ENCODE results near the gene SETD4.
"Not testable (repeated sequence)": the region's sequence is repeated elsewhere in the genome, so short reads cannot be mapped to it uniquely, and the experiment has no call there.

The SETD4 gene

DNA sequence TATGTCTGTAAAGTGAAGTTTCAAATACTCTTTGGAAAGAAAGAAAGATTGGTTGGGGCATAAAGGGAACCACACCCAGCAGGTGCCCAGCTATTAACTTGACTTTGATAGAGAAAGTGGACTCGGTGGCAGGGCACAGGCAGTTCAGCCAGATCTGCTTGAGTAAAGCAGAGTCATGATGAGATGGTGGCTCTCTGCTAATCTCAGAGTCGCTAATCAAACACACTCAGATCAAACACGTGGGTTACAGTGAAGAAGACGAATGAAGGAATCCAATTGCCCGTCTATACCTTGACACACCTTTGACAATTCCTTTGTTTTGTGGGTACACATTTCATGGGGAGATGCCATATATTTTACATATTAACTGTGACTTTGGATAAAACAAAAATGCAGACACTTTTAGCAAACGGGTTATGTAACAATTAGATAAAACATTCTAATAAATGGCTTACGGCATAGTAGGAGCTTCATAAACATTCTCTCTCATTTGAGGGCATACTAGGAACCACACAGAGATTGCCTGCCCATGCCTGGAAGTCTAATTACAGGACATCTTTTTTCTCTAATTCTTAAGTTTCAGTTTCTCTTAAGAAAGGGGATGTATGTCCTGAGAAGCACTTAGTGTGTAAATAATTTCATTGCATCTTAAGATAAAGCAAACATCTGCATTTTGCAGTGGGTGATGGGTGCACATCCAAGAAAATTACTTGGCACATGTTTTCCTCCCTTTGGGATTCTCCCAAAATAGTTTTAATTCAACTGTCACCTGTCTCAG is 16.7 kb upstream of the SETD4 start:
- peak; percentile 16 for DNase-seq

DNA sequence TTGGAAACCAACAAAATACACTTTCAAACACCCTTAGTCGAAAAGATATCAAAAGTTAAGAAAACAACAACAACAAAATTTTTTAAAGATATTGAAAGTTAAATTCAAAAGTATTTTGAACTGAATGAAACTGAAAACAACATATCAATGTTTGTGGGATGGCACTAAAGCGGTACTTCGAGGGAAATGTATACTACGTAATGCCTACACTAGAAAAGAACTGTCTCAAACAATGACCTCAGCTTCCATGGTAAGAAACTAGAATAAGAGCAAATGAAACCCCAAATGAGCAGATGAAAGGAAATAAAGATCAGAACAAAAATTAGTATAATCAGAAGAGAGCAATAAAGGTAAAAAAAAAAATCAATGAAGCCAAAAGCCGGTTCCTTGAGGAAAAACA is 15.6 kb upstream of the SETD4 start:
- no peak for DNase-seq

DNA sequence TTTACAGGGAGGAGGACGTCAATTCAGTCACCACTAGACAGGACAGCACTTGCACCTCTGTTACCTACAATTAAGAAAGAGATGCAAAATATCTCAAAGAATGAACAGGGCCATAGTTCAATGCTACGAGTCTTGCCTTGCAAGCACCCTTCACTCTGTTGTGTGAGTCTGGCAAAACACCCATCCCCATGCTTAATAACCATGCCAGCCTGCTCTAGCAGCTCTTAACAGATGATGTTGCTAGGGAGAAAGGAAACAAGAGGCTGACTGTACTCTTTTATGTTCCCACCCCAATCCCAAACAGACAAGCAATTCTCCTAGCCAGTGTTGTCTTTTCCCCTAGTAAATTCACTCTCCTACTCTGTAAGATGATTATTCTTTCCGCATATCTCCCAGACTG is 14.8 kb upstream of the SETD4 start:
- DNase-seq, result no peak

DNA sequence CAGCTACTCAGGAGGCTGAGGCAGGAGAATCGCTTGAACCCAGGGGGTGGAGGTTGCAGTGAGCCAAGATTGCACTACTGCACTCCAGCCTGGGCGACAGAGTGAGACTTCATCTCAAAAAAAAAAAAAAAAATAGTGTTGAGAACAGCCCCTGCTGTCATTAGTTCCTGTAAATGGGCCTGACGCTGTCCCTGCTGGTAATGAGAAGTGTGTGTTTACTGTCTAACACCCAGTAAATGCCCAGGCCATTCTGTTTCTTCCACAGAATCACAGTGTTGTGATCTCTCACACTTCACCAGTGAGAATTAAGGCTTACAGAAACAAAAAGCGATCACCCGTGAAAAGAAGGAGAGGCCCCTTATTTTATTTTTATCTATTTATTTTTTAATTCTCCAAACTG is 13.6 kb upstream of the SETD4 start:
- not testable (repeated sequence) for DNase-seq

DNA sequence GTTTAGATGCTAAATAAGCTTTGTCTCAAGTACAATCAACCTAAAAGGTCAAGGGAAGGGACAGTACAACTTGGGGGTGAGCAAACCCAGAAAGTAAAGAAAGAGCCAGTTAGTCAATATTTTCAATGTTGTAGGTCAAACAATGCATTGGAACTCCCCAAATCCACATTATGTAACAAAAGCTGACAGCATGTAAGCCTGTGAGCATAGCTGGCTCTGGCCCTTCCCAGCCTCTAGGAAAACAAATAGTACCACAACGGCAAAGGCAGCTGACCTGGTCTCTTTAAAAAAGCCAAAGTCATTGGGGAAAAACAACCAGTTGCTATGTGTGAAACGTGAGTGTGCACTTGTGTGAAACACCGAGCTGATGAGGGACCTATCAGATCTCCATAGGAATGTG is 12.9 kb upstream of the SETD4 start:
- peak; percentile 9 for DNase-seq

DNA sequence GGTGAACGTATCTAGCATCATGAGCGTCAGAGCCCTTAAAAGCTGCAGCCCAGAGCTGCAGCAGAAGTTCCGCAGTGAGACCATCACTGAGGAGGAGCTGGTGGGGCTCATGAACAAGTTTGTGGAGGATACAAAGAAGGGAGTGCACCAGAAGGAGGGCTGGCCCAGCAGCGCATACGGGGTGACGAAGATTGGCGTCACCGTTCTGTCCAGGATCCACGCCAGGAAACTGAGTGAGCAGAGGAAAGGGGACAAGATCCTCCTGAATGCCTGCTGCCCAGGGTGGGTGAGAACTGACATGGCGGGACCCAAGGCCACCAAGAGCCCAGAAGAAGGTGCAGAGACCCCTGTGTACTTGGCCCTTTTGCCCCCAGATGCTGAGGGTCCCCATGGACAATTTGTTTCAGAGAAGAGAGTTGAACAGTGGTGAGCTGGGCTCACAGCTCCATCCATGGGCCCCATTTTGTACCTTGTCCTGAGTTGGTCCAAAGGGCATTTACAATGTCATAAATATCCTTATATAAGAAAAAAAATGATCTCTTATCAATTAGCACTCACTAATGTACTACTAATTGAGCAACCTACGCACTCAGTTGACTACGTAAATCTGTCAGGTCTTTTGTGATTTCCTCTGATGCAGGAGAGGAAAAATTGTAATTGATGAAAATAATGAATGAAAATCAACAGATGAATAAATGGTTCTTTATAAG is 12.3 kb upstream of the SETD4 start:
- DNase-seq, result no peak

DNA sequence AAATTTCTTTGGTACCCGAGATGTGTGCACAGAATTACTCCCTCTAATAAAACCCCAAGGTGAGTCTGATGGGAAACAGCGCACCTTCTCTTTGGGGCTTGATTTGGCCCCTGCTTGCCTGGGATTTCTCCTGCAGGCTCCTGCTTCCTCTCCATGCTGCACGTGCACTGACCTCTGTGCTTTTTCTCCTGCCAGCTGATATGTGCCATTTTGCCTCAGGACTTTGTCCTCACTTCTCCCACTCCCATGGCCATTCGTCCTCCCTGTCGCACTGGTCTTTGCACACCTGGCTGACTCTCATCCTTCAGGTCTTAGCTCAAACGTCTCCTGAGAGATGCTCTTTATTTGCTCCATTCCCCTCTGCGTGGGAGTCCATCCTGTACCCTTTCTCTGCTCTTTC is 10.7 kb upstream of the SETD4 start:
- DNase-seq, result no peak

DNA sequence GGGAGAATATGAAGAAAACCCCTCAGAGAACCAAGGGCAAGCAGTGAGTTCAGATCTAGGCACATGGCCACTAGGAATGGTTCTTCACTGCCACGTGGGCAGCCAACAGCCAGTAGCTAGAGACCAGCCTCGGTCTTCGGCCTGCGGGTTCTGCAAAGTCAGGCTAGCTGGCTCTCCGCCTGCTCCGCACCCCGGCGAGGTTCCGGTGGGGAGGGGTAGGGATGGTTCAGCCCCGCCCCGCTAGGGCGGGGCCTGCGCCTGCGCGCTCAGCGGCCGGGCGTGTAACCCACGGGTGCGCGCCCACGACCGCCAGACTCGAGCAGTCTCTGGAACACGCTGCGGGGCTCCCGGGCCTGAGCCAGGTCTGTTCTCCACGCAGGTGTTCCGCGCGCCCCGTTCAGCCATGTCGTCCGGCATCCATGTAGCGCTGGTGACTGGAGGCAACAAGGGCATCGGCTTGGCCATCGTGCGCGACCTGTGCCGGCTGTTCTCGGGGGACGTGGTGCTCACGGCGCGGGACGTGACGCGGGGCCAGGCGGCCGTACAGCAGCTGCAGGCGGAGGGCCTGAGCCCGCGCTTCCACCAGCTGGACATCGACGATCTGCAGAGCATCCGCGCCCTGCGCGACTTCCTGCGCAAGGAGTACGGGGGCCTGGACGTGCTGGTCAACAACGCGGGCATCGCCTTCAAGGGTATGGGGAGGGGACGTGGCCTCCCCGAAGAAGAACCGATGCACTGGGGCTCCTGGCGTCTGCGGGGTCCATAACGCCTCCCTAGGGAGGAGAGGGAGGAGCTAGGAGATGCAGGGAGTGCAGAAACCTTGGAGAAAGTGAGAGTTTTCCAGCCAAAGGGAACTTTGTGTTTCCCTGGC is 9.6 kb upstream of the SETD4 start, which contains the start of gene CBR1:
Gene CBR1, plus strand, starts transcription at position 312 of the 871 bp plus-strand sequence. Its CDS starts 92 bp downstream, at position 404.
- peak; percentile 94 for DNase-seq

DNA sequence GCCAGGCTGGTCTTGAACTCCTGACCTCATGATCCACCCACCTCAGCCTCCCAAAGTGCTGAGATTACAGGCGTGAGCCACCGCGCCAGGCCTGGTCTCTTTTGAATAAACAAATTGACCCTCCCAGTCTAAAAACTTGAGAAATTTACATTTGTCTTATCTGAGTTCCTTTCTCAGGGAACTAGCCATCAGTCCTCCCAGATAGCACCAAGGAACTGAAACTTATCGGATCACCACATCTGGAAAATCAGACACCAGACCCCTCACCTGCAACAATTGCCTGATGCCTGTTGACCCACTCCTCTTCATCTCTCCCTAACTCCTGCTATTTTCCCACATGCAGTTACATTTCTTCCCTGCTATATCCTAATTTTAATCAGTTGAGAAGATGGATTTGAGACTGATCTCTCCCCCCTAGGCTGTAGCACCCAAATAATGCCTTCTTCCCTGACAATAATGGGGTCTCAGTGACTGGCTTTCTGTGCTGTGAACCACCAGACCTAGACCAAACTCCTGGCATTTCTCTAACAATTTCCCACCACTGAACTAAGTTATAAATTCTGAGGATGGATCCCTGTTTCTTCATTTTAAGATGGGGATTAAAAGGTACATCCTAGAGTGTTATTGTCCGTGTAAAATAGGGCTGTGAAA is 8.5 kb upstream of the SETD4 start:
- no peak for DNase-seq

DNA sequence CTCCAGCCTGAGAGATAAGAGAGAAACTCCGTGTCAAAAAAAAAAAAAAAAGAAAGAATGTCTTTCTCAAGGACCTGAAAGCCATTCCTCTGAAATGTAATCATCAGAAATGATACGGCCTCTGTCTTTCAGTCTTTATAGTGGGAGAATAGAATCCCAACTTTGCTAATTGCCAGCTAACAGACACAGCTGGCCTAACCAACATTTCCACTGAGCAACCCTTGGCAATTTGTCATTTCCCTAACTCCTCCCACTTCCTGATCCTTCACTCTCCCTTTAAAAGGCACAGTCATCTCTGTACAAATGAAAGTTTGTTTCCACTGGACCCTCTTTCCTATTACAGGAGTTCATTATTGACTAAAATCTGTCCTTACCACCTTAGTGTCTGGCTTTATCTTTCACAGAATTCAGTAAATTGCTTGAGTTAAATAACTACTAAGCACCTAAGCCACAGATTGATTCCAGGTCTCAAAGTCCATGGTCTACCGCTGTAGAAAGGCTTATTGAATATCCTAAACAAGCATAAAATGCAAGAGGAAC is 5.2 kb upstream of the SETD4 start:
- DNase-seq, result peak; percentile 19

DNA sequence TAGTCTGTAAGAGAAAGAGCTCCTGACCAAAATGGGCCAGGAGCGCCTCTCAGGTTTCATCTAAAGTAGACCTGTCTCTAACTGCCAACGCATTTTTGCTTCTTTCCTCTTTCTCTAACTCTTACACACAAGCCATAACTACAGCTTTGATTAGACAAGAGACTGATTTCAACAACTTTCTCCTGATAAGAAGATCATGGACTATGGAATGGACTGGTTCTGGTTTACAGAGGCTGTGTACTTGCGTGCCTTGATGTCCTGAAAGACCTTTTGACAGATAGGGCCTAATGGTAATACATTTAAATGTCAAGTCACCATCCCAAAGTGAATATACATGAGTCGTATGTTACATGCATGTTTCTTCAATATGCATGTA is 3.7 kb upstream of the SETD4 start:
- no peak for DNase-seq

DNA sequence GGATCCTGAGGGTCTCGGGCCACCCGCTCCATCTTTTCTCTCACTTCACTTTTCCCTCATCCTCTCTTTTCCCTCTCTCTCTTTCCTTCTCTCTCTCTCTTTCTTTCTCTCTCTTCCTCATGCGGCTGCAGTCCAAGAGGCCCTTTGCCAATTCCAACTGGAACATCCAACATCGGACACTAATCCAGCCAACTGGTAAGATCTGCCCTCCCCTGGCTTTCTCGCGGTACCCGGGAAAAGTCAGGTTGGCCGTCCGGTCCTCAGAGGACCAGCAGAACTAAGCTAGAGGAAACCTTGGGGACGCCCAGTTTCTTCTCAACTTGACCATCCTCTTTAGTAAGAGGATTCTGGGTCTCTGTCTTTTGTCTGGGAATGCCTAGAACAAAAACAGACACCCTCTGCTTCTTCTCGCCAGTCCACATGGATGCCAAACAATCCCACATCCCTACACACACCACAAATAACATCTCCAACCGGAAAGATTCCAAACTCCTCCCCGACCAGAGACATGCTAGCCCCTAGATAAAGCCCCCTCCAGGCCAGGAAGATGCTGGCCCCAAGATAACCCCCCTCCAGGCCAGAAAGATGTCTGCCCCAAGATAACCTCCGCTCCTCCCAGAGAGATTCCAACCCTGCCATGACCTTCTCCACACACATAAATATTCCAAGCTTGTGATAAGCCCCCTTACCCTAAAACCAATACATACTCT is 3.2 kb upstream of the SETD4 start:
- no peak for DNase-seq

DNA sequence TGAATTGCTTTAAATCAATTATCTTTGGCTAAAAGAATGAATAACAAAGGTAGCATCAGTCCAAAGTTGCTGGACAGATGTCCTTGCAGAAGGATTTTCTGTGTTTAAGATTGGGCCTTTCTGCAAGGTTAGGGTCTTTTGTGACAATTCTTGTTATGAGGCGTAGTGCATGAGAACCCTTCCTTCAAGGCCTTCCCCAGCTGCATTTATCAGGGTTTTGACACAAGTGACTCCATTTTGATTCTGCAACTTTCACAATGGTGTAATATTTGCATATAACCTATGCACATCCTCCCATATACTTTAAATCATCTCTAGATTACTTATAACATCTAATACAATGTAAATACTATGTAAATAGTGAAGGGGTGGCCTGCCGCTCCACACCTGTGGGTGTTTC is 1.1 kb upstream of the SETD4 start:
- DNase-seq, result no peak

DNA sequence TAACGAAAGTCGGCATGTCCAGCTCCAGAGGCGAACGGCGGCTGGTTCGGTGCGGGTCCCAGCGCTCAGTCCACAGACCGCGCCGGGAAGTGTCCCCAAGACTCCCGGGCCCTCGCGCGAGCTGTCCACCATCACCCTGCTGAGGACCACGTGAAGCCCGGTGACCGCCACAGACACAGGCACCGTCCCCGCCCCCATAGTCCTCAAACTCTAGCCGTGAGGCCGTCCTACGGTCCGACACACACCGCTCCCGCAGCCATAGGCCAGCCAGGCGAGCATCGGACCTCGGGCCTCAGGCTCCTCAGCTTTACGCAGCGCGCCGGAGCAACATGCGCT is 535 bp downstream of the SETD4 start:
- DNase-seq, result peak; percentile 85

DNA sequence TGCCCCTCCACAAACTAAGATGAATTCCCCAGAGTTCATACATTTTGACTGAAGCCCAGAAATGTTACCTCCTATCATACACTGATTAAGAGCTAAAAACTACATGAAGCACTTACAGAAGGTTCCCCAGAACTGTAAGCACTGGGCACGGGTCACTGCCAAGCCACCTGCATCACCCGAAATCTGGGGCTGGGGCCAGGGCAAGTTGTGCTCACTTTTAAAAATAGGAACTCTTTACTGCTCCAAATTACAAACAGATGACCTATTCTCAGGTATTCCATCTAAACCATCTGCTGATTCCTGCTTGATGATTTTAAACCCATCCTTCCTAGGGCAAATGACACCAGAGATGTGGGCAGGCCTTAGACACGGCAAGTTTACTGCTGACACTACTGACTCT is 4.8 kb downstream of the SETD4 start:
- no peak for DNase-seq

DNA sequence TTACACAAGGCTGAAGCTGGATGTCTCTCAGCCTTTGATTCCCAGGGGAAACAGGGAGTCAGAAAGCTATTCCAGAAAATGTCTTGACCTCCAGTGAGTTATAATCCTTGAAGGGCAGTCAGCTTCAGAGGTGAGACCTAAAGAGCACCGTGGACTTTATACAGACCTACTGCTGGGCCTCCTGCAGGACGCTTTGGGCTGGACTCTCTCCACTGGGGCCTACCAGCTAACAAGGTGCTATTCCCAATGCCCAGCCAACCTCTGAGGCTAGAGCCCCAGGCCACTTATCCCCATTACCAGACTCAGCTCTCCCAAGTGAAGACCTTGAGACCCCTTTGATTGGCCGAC is 6.6 kb downstream of the SETD4 start:
- no peak for DNase-seq

DNA sequence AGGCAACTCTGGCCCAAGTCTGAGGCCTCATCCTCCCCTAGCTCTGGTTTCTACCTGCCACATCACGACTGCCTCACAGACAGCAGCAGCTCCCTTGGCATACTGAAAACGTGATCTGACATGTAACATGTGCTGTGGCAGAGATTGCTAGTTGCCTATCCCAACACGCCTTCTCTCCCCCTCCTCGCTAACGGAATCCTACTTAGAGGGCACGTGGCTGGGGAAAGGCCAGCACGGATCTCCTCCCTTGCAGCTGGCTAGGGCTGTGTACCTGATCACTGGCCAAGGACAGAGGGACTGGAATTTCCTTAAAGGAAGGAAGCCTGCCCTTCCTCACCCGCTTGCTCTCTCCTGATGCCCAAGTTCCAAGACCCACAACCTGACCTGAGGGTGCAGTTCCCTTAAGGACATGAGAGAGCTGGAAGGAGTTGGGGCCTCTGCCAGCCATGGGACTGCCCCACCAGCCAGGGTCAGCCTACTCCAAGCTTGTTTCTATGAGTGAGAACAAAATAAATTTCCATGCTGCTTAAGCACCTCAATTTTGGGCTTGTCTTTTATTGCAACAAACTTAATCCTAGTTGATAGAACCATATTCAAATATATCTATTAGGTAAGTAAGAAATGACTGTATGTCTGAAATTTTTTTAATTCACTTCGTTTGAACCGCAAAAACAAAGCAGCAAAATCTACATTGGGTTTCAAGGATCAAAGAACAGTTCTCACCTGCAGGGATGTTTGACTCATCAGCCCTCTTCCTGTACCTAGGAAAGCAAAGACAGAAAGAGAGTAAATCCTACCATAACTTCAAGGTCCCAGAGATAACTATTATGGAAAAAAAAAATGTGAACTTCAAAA is 7.2 kb downstream of the SETD4 start:
- DNase-seq, result no peak

DNA sequence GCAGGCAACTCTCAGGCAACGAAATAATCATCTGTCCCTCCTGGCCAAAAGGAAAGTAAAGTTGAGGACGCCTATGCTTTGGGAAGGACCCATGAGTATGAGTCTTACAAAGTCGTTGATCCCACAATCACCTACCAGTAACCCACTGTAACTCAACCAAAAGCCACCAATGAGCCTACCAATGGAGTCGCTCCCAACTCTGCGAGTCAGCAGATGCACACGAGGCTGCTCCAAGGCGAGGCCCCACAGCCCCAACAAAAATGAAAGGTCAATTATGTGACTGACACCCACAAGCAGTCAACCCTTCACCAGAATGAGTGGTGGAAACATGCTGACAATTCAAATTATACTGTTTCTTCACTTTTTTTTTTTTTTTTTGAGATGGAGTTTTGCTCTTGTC is 12.0 kb downstream of the SETD4 start:
- DNase-seq, result no peak

DNA sequence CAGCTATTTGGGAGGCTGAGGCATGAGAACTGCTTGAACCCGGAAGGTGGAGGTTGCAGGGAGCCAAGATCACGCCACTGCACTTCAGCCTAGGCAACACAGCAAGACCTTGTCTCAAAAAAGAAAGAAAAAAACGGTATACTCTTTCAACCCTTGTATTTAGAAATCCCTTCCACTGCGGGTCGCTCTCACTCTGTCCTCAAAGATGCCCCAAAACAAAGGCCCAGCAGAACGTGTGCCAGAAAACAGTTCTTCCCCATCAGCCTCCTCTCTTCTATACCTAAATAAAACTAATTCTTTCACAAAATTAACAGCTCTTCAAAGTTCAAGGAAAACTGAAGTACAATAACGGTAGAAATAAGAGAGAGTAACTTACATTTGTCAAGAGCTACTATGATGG is 13.2 kb downstream of the SETD4 start:
- no peak for DNase-seq

DNA sequence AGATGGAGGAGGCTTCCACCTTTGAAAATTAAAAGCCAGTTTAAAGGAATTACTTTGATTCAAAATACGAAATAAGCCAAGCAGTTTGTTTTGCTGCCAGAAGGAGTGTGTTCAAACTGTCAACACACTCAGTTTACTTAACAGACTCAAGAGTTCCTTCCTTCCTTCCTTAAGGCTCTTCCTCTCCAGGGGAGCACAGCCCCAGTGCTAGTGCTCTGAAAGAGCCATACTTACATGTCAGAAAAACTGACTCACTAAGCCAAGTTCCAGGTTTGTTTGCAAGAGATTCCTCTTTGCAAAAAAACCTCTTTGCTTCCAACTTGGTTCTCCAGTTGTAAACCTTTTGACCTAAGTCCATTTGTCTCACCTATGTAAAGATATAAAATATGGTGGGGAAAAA is 14.3 kb downstream of the SETD4 start:
- no peak for DNase-seq

DNA sequence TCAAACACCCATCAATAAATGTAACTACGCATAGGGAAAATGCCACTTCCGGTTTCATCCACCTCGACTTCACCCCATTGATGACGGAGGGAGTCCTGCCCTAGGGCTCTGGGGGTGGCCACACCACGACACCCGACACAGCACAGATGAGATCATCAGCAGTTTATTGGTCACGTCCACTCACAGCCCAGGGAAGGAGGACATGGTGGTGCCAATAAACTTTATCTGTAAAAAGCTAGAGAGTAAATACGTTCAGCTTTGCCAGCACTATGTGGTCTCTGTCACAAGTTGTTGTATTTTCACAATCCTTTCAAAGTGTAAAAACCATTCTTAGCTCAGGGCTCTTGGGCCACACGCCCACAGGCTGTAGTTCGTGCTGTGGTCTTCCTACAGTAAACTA is 16.3 kb downstream of the SETD4 start:
- DNase-seq, result no peak

Measured in DMS53 (cell line).